Inflammatory macrophage treated with lipopolysaccharide for 4 hours (primary cell): Measurements from ENCODE around the gene CDC123.
"Not testable (repeated sequence)": the region's sequence is repeated elsewhere in the genome, so short reads cannot be mapped to it uniquely, and the experiment has no call there.

Source experiments
- DNase-seq: peaks from one replicate; pipeline ENCODE4 v3.0.0-alpha.2; 2020

Gene CDC123, protein sequence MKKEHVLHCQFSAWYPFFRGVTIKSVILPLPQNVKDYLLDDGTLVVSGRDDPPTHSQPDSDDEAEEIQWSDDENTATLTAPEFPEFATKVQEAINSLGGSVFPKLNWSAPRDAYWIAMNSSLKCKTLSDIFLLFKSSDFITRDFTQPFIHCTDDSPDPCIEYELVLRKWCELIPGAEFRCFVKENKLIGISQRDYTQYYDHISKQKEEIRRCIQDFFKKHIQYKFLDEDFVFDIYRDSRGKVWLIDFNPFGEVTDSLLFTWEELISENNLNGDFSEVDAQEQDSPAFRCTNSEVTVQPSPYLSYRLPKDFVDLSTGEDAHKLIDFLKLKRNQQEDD

DNA sequence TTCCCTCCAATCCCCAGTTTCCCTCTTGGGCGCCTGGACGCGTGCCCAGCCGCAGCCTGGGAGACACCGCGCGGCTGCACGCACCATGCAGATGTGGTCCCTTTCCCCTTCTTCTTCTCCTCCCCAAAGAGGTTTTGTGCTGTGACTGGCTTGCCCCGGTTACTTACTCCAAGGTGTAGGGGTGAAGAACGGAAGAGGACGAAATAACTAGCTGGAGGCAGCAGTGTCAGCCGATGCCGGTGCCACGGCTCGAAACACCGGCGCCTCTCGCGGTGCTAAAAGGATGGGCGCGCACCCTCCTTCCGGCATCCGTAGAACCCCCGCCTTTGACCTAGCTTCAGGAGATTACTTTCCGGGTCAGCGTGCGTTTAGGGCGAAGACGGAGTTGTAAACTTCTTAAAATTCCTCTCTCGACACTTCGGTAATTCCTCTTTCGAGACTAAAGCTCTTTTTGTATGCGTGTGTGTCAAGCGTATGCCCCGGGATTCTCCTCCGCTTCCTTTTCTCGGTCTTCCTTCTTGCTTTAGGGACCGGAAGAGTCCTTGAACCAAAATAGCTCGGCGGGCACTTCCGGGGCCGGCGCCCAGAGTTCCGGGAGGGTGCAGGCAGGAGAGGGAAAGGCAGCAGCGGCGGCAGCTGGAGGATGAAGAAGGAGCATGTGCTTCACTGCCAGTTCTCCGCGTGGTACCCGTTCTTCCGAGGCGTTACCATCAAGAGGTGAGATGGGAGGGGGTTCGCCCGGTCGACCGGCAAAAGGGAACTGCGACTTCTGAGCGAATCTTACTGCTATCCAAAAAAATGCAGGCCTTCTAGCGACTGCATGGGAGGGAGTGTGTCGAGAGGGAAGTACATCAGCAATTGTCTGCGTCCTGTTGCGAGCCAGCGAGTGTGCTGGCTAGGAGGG, at the start of gene CDC123, which contains the start of gene NUDT5:
CDC123 (plus strand) TSS at position 586 of the 904 bp plus-strand sequence; CDS start at position 644, 58 bp downstream.
NUDT5 (minus strand) TSS at position 289 of the 904 bp plus-strand sequence. CDS start 9,600 bp downstream, outside the sequence.
- DNase-seq = peak; percentile 91

DNA sequence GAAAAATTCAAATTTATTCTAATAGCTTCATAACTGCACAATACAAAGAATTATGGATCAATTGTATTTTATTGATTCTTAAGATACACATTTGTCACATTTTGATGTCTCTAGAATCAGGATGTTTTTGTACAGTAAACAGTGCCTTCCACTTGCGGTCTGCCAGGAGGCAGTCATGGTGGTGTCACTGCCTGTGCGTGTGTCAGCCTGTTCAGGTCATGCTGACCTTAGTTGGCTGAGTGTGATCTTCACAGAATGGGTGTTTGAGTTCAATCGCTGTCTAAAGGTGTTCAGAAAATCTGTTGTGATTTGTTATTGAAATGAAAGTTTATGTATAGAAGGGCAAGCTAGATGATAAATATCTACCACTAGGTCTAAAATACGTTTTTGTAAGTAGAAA, 45.8 kb upstream of the CDC123 start:
- DNase-seq = no peak

DNA sequence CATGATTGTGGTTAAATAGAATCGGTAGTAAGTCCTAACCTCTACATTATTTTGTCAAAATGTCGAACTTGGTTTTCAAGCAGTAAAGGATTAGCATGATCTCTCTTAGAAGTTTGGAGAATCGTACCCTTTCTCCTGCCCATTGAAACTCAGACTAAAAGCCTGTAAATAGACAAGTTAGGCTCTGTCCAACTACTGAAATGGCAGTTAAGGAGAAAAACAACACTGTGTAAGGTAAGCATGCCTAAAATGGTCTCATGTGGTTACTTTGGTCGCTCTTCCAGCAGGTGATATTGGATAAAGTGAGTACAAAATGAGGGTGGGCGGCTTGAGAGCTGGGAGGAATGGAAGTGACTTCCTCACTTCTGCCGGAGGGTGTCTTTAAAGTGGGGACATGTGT, 41.5 kb upstream of the CDC123 start:
- no peak for DNase-seq

DNA sequence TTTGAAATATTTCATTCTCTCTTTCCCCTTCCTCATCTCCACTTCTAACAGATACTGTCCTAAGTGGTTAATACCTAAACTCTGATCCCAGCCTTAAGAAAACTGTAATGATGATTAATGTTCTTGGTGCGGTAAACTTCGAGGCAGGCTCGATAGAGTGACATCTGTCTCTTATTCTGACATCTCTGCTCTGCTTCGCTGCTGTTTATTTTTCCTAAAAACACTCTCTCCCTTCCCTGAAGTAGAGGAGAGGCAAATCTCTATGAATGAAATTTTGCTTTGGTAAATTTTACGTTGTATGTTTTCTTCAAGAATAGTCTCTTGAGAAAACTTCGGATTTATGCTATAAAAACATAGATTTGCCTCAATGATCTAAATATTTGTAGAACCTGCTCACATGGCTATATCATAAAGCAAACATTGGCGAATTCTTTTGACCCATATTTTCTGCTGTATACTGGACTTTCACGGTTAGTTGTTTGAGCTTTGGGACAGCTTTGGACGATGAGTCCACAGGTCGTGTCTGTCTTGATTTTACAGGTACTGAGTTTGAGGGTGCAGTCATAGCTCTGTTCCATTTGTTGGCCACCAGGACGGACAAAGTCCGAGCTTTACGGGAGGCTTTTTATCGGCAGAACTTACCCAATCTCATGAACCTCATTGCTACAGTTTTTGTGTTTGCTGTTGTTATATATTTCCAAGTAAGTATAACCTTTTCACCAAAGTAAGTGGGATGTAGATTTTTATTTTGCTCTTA, 39.4 kb upstream of the CDC123 start:
- DNase-seq = no peak

DNA sequence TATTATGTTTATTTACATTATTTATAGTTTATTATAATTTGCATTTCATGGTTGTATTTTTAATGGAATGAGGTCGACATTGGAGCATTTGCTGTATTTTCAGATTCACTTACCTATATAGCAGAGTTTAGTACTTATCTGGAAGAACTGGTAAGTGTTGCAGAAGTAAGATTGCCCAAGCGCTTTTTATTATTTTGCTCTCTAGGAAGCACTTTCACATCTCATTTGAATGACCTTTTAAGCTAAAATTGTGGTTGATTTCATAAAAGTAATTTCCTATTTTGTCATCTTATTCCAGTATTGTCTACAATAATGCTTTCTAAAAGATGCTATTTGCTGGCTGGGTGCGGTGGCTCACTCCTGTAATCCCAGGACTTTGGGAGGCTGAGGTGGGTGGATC, 37.9 kb upstream of the CDC123 start:
- DNase-seq = peak; percentile 93

DNA sequence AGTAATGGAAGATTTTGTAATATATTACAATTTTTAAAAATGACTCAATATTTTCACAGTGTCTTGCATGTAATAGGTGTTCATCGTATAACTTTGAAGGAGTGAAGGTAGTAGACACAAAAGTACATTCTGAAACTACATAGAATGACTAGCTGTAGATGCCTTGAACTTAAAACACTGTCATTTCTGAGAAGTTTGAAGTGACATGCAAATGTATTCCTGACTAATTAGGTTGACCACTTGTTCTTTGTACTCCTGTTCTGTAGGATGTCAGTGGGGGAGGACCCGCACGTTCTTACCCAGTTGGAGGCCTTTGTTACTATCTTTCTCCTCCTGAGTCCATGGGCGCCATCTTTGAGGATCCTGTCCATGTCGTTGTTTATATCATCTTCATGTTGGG, 35.3 kb upstream of the CDC123 start:
- DNase-seq = no peak

DNA sequence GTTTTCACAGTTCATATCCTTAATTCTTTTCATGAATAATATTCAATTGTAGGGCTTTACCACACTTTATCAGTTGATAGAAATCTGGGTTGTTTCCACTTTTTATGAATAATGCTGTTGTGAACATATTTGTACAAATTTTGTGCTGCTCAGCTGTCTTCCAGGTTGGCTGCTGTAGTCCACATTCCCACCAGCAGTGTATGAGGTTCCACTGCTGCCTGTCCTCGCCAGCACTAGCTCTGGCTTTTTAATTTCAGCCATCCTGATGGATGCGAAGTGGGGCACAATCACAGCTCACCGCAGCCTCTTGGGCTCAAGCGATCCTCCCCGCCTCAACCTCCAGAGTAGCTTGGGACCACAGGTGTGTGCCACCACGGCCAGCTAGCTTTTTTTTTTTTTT, 33.1 kb upstream of the CDC123 start:
- DNase-seq = no peak

DNA sequence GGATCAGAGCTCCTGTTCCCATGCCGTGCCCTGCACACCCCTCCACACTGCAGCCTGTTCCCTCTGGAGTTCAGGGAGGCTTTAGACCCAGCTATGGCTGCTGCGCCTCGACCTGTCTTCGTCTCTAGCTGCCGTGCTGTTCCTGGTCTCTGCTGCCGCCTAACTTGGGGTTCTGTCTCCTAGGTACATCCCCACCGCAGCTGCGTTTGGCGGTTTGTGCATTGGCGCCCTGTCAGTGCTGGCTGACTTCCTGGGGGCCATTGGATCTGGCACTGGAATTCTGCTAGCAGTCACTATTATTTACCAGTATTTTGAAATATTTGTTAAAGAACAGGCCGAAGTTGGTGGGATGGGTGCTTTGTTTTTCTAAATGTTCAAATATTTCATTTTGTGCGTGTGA, 31.9 kb upstream of the CDC123 start:
- no peak for DNase-seq

DNA sequence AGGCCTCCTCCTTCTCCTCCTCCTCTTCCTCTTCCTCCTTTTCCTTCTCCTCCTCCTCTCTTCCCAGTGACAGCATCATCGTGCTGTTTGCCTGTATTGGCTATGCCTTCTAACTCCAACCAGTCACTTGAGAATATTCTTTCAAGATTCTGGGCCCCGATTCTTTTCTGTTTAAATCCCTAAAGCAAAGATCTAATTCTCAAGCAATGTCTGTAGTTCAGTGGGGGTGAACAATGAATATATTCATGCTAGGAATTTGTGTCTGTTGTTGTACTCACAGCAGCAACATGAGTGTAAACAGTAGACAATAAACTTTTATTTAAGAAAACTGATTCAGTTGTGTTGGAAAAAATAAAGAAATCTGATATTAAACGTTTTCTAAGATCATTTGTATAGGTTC, 31.0 kb upstream of the CDC123 start:
- no peak for DNase-seq

DNA sequence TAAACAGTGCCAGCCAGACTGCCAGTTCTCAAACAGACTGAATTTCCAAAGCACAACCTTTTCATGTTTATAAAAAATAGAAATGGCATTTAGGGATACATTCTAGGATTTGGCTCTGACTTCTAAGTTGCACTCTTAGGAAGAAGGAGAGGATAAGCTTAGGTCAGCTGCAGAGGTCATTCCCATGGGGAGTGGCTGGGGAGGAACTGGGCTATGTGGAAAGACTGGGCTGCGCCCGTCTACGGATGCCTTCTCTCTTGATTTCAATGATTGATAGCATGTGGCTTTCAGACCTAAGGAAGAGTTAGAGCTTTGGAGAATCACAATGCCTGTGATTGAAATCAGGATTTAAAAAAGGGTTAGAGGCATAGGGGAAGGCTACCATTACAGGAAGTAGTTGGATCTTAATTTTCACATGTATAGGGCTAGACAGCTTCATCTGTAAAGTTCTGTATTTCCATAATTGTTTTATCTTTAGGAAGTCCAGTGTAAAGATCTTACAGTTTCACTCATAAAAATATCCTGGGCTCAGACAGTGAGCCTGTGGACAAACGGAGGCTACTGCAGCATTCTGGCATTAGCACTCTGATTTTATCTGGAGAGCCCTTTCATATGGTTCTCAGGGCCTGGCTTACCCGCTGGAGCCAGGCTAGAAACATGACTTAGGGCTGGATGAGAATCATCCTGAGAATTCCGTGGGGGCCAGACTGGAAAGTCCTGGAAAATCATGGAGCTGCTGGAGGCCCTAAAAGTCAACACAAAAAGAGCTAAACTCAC, 29.8 kb upstream of the CDC123 start:
- DNase-seq = no peak

DNA sequence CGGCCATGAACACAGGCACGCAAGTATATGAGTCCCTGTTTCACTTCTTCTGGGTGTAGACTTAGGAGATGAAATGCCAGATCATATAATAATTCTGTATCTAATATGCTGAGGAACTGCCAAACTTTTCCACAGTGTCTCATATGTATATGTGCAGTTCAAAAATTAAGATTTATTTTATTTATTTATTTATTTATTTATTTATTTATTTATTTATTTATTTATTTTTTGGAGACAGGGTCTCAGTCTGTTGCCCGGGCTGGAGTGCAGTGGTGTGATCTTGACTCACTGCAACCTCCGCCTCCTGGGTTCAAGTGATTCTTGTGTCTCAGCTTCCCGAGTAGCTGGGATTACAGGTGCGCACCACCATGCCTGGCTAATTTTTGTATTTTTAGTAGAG, 24.5 kb upstream of the CDC123 start:
- DNase-seq = not testable (repeated sequence)

DNA sequence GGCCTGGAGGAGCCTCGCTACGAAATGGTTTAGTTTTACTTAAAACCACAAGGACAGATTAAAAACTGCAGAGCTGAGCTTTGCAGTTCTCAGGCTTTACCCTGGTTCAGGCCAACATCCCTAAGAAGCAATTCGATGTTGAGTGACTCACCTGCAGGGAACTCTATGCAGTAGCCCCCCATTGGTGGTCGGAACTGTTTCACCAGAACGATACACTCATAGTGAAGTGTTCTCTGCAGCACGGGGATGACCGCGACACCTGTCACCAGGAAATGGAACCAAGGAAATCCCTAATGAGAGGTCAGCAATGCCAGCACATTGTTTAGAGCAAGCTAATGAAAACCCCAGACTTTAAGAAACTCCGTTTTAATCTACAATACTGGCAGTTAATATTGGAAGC, 18.3 kb upstream of the CDC123 start:
- DNase-seq = no peak

DNA sequence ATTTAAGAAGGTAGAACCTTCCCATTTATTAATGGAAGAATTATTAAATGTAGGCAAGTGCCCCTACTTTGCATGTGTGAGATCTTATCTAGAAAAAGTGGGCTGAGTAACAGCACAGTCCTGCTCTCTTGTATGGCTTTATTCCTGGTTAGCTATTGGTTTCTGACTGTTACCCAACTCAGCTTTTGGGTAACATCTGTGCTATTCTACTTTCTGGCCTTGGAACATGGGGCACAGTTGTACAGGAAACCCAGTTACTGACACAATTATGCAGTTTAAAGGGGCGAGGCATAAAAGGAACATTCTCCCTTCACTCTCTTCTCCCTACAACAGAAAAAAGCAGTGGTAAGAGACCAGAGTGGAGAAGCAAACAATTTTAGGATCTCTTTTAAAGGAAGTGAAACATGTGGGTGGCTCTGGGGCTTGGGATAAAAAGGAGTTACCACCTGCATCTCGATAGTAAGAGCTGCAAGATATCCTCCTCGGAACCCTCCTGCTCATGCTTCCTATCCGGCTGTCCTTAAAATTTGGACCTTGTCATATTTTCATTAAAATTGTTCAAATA, 16.3 kb upstream of the CDC123 start:
- DNase-seq = peak; percentile 37

DNA sequence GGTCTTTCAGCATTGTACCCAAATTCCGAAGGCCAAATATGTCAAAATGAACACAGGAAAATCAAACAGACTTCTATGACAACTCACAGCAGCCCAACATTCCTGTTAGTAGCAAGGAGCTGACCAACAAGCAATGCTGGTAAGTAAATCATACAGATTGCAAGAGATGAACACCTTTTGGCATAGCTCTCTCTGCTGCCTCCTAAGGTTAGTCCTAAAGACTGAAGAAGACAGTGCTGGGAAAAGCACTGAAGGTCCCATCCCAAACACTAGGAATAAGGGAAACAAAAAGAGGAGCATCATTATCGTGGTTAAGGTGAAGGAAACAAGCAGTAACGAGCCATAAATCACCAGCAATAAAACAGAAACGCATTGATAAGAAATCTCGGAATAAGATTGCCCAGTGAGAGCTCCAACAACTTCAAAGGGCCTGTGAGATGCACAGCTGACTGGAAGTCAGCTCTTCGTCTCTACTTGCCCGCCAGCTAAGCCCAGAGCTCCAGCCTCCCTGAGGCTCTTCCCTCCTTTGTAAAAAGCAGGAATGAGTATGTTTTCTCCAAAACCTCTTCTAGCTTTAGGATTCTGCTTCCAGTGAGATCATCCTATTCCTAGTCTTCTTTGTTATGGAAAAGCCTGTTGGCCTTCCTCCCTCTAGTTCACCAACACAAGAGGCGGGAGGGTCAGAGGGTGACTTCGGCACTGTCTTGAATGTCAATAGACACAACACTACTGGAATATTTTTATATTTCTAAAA, 15.6 kb upstream of the CDC123 start:
- no peak for DNase-seq

DNA sequence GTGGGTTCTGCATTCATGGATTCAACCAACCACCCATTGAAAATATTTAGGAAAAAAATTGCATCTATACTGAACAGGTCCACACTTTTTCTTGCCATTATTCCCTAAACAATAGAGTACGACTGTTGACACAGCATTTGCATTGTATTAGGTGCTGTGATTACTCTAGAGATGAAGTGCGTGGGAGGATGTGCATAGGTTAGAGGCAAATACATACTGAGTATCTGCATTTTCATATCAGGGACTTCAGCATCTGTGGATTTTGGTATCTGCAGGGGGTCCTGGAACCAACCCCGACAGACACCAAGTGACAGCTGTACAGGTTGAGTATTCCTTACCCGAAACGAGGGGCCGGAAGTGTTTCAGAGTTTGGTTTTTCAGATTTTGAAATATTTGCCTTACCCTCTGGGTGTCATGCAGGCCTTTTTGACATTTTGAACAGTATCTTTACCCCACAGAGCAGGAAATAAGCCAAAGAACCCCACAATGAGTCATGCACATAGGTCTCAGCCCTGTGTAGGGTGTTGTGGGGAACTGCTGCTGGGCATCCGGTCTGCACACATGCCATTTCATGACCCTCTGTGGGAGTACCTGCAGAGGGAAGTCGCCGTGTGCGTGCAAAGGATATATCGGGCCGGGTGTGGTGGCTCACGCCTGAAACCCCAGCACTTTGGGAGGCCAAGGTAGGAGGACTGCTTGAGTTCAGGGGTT, 14.8 kb upstream of the CDC123 start:
- DNase-seq = peak; percentile 74

DNA sequence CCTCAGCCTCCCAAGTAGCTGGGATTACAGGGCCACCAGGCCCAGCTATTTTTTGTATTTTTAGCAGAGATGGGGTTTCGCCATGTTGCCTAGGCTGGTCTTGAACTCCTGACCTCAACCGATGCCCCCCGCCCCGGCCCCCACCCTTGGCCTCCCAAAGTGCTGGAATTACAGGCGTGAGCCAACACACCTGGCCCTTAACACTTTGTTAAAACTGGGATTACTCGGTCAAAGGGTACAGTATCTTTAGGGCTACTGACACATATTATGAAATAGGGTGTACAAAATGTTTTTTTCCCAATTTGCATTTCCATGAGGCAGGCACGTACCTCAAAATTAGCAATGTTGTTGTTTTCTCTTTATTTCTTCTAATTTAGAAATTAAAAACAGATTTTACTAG, 11.8 kb upstream of the CDC123 start:
- DNase-seq = no peak

DNA sequence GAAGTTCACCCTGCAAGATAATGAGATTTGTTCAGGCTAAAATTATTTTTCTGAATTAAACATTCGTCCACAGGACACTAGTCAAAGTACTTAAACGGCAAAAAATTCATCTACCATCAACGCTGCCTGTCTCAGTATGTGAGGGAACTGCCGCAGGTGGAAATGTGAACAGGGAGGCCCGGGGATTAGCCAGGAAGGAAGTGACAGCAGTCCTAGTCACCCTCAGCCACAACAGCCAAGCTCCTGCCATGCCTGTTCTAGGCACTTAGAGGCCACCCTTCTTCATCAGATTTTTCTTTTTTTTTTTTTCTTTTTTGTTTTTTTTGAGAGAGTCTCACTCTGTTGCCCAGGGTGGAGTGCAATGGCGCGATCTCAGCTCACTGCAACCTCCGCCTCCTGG, 9.7 kb upstream of the CDC123 start:
- no peak for DNase-seq

DNA sequence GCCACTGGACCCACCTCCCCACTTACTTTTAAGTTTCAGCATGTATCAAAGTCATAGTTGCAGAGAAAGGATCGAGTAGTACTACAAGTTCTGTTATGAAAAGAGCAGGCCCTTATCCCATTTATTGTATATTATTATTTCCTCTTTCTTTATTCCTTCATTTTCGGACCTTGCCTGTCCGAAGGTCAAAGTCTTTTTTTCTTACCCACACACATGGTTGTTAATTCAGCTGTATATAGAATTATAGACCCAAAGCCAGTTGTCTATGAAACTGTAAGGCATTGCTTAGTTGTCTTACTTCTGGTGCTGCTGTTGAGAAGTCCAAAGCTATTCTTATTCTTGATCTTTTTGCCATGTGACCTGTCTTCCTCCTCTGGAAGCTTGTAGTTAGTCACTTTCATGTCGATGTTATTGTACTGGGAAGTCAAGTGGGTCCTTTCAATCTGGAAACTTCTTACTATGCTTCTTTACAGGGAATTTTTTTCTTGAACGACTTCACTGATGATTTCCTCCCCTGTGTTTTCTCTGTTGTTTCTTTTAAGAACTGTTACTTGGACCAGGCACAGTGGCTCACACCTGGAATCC, 8.6 kb upstream of the CDC123 start:
- DNase-seq = peak; percentile 11

DNA sequence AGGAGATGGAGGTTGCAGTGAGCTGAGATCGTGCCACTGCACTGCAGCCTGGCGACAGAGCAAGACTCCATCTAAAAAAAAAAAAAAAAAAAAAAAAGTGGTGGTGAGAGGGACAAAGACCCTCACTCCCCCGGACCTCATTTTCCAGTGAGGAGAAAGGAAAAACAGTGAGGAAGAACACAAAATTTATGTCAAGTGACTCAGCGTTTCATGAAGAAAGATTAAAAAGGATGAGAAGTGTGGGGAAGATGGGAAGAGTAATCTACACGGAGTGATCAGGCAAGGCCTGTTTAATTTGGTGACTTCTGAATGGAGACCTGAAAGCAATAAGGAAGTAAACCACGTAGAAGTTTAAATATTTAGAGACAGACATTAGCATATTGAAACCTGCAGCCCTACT, 7.3 kb upstream of the CDC123 start:
- DNase-seq = no peak

DNA sequence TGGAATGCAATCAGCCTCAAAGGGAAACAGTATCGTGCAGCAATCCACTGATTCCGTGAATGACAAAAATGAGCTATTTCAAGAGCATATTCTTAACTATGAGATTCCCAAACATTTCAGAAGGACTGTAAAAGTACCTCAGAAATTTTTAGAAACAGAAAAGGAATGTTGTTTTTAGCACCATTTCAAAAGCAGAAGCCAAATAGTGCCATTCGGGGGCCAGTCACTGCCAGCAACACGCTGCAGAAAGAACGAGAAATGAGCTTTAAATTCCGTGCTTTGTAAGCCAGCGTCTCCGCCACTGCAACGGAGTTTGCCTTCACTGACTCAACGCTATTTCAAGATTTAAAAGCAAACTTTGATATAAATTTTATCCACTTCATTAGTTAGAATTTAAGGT, 6.6 kb upstream of the CDC123 start:
- no peak for DNase-seq
